WI38 (cell line): Measurements from ENCODE around the gene CPZ.

ENCODE experiments used
- H3K4me3 ChIP-seq: 2 replicates; pipeline ENCODE4 v1.5.1; 2011; ENCODE audit warnings: low read depth, mild to moderate bottlenecking, control low read depth, low read length
- TF ChIP-seq, protein P1 (sequence below): IDR thresholded peaks from 2 replicates; pipeline ENCODE4 v1.5.1; 2012; ENCODE audit warnings: low read depth, mild to moderate bottlenecking, control low read depth, low read length

Gene CPZ

DNA sequence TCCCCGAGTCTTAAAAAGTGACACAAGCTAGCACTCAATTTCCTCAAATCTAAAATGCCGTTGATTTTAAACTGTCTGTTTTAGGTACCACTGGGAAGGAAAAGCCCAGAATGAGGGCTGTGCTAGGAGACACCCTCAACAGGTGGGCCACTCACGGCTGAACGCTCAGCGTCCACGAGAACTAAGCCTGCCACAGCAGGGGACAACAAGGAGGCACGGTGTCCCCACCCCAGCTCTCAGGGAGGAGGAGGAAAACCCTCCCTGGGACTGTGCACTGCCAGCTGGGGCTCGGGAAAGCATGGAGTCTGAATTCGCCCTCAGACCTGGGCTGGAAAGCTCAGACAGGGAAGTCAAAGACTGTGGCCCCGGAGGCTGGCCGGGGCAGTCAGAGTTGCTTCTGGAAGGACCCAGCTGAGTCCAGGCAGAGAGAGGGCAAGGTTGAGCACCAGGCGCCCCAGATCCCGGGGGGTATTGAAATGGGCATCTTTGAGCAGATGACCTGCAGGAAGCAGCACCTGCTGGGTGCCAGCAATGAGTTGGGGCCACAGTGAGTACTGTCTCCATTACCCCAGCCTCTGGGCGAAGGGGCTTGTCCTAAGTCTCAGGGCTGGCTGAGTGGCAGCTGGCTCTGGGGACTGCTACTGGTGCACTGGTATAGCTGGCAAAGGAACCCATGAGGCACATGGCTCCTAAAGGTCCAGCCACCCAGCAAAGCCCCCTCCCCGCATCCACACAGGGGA, 769 bp upstream of the CPZ start:
- H3K4me3 ChIP-seq = no peak overlapping the region
- TF ChIP-seq, protein P1, sequence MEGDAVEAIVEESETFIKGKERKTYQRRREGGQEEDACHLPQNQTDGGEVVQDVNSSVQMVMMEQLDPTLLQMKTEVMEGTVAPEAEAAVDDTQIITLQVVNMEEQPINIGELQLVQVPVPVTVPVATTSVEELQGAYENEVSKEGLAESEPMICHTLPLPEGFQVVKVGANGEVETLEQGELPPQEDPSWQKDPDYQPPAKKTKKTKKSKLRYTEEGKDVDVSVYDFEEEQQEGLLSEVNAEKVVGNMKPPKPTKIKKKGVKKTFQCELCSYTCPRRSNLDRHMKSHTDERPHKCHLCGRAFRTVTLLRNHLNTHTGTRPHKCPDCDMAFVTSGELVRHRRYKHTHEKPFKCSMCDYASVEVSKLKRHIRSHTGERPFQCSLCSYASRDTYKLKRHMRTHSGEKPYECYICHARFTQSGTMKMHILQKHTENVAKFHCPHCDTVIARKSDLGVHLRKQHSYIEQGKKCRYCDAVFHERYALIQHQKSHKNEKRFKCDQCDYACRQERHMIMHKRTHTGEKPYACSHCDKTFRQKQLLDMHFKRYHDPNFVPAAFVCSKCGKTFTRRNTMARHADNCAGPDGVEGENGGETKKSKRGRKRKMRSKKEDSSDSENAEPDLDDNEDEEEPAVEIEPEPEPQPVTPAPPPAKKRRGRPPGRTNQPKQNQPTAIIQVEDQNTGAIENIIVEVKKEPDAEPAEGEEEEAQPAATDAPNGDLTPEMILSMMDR = no peak

DNA sequence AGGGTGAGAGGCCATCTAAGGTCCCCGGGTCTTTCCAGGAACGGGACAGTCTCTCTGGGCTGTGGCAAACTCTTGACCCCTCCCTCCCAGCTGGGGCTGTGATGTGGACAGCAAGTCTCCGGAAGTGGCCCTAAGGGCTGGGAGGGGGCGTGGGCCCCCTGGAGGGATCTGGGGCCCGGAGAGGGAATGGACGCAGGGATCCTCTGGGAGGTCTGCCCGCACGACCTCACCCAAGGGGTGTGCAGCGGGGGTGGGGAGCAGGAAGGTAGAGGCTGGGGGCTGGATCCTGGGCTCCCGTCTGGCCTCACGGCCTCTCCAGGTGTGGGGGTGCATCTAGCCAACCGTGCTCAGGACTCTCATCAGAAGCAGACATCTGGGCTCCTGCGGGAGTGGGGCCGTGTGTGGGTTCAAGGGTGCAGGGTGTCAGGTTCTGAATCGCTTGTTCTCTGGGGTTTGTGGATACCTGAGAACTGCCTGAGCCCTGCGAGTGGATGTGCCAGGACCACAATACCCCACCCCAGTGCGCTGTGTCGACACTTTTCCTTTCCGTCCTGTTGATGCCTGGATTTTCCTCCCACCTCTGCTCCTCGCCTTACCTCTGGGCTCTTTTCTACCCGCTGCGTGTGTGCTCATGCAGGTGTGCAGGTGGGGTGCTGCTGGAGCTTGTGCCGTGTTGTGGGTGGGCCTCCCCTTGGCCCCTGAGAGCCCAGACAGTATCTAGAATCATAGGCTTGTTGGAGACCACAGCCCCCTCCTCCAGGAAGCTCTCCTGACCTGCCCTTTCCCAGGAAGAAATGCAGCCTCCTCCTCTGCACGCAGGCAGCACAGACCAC, 915 bp downstream of the CPZ start:
- TF ChIP-seq, protein P1 = no peak
- H3K4me3 ChIP-seq = peak overlapping the region; percentile 50

DNA sequence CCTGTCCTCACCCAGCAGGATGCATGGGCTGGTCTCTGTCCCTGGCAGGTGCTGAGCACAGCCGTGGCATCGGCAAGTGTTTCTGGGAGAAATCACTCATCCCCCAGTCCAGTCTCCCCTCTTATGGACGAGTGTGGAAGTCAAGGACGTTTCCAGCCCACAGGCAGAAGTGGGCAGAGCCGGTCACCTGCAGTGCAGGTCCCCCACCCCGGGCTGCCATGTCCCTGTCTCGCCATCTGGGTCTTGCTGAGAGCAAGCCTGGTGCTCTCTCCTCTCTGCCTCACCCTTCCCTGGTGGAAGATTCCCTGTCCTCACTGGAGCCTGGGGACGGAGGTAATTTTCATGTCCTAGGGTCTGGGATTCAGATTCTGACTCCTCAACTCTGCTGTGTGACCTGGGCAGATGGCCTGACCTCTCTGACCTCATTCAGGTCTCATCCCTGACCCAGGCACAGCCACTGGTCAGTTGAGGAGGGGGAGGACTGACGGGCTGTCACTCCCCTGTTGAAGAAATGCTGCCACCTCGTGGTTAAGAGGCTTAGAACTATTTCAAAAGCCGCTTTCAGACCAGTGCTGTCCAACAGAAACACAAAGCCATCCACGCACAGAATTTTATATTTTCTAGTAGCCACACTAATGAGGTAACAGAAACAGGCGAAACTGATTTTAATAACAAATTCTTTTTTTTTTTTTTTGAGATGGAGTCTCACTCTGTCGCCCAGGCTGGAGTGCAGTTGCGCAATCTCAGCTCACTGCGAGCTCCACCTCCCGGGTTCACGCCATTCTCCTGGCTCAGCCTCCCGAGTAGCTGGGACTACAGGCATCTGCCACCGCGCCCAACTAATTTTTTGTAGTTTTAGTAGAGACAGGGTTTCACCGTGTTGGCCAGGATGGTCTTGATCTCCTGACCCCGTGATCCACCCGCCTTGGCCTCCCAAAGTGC, 1.8 kb downstream of the CPZ start:
- no peak overlapping the region for H3K4me3 ChIP-seq
- TF ChIP-seq, protein P1 = peak; percentile 53; the same call in 1 of the 2 replicates

DNA sequence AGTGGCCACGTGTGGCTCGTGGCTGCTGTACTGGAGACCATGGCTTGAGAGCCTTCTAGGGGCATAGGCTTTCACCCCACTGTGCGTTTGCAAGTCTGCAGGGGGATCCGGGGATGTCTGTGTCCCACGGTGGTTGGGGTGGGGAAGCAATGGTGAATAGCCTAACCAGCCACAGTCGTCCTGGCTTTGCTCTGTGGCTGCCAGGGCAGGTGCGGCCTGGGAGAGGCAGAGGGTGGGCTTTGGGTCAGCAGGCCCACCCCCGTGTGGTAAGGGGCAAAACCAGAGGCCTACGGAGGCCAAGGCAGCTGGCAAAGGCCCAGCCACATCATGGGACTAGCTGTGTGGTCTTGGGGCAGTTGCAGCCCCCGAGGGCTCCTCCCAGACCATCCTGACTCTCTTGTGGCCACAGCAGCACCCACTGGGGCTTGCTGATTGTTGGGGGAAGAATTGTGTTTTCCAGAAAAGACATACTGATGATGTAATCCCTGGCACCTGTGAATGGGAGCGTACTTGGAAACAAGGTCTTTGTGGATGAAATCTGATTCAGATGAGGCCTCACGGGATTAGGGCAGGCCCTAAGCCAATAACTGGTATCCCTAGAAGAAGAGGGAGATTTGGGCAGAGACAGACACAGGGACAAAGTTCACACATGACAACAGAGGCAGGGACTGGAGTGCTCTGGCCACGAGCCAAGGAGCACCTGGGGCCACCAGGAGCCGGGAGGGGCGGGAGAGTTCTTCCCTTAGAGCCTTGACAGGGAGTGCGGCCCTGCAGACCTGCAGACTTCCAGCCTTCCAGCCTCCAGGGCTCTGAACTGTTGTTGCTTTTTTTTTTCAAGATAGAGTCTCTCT, 2.9 kb downstream of the CPZ start:
- no peak overlapping the region for H3K4me3 ChIP-seq
- TF ChIP-seq, protein P1 = no peak

- TF ChIP-seq, protein P1 = no peak
- no peak overlapping the region for H3K4me3 ChIP-seq
Observed at GRCh38 chr4:8596891-8597290, 4.3 kb downstream of the CPZ start.

- TF ChIP-seq, protein P1 = no peak
- H3K4me3 ChIP-seq = no peak overlapping the region
Observed at GRCh38 chr4:8597319-8597718, 4.8 kb downstream of the CPZ start.
